AG10803 (cell line): ENCODE data around the gene PKNOX2.

Experiments used
- DNase-seq: peaks from one replicate; pipeline ENCODE4 v3.0.0; 2010; ENCODE audit warnings: low read depth
- H3K4me3 ChIP-seq: 2 replicates; pipeline ENCODE4 v1.5.1; 2011; ENCODE audit warnings: mild to moderate bottlenecking, low read length, control low read depth
- TF ChIP-seq, protein P1 (sequence below): conservative IDR thresholded peaks from 2 replicates; pipeline ENCODE4 v1.5.1; 2011; ENCODE audit warnings: mild to moderate bottlenecking, low read length, control low read depth, inconsistent platforms

PKNOX2 gene

DNA sequence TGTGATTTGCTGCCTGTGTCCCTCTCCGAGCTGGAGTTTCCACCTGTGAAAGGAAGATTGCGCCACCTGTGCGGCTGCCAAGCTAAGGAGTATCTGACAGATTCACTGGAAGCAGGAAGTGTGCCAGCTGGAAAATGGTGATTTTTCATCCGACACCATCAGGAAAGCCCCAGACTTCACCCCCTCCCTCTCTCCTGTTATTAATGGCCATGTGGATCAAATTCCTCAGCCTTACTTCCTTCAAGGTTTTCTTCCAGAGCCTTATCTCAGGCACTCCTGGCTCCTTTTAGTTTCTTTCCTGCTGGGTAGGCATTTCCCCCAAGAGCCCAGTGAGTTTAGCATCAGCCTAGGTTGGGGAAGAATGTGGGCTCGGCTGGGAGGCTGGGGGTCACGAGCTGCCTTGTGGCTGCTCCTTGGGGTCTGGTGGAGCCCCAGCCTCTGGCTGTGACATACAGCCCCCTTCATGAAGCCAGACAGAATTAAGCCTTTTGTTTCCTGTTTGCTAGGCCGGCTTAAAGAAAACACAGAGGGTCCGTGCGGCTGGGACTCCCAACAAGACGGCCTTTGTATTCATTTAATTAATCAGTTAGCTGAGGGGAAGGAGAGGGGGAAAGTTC, 37.1 kb downstream of the PKNOX2 start:
- DNase-seq, result no peak
- TF ChIP-seq, protein P1, sequence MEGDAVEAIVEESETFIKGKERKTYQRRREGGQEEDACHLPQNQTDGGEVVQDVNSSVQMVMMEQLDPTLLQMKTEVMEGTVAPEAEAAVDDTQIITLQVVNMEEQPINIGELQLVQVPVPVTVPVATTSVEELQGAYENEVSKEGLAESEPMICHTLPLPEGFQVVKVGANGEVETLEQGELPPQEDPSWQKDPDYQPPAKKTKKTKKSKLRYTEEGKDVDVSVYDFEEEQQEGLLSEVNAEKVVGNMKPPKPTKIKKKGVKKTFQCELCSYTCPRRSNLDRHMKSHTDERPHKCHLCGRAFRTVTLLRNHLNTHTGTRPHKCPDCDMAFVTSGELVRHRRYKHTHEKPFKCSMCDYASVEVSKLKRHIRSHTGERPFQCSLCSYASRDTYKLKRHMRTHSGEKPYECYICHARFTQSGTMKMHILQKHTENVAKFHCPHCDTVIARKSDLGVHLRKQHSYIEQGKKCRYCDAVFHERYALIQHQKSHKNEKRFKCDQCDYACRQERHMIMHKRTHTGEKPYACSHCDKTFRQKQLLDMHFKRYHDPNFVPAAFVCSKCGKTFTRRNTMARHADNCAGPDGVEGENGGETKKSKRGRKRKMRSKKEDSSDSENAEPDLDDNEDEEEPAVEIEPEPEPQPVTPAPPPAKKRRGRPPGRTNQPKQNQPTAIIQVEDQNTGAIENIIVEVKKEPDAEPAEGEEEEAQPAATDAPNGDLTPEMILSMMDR, result no peak
- no peak overlapping the region for H3K4me3 ChIP-seq

GRCh38 chr11:125202362-125202880, 37.9 kb downstream of the PKNOX2 start:
- DNase-seq, result no peak
- no peak overlapping the region for H3K4me3 ChIP-seq
- TF ChIP-seq, protein P1, result no peak

DNA sequence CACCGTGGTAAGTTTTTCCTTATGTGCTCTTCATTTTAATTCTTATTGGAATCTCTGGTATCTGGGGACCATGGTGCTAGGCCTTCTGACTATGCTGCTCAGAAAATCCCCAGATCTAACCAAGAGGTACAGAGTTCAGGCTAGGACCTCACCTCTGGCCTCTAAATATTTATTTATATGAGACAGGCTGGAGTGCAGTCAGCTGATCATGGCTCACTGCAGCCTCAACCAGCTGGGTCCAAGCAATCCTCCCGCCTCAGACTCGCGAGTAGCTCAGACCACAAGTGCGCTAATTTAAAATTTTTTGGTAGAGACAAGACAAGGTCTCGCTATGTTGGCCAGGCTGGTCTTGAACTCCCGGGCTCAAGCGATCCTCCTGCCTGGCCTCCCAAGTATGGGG, 38.4 kb downstream of the PKNOX2 start:
- H3K4me3 ChIP-seq, result no peak overlapping the region
- TF ChIP-seq, protein P1, result no peak
- no peak for DNase-seq

- no peak overlapping the region for H3K4me3 ChIP-seq
- DNase-seq, result peak; percentile 3
- TF ChIP-seq, protein P1, result no peak
Observed at GRCh38 chr11:125207866-125208425, 43.4 kb downstream of the PKNOX2 start.

GRCh38 chr11:125210066-125210465, 45.5 kb downstream of the PKNOX2 start:
- H3K4me3 ChIP-seq, result no peak overlapping the region
- DNase-seq, result no peak
- TF ChIP-seq, protein P1, result no peak

- TF ChIP-seq, protein P1, result no peak
- H3K4me3 ChIP-seq, result no peak overlapping the region
- no peak for DNase-seq
Observed at GRCh38 chr11:125211191-125211947, 46.8 kb downstream of the PKNOX2 start.
